K562 (cell line): ENCODE results near the gene SLC16A5. TPM values are rescaled to one million over a fixed set of nuclear protein-coding genes. Genes with fewer than 3 reads are reported as not detected.

Source experiments
- CREB1 ChIP-seq, 2 experiments: sonication (generic) in 1 of 2; formaldehyde crosslinking in 1 of 2; IDR thresholded peaks; 2 replicates each; pipeline versions ENCODE4 v1.6.1 to v1.8.0; 2012 to 2022; ENCODE audit warnings: inconsistent platforms in 1 of 2, mild to moderate bottlenecking in 1 of 2, missing genetic modification reagents in 1 of 2, moderate library complexity in 1 of 2
- GABPA ChIP-seq: fragments of 200-800 bp; sonication (Bioruptor generic); conservative IDR thresholded peaks from 2 replicates; pipeline ENCODE4 v1.6.1; 2016; ENCODE audit warnings: low read depth, missing genetic modification characterization, missing compliant biosample characterization
- RNF2 ChIP-seq: sonication (generic); IDR thresholded peaks from 2 replicates; pipeline ENCODE4 v1.6.1; 2016
- SIN3A ChIP-seq, 2 experiments: fragments of 150-350 bp in 1 of 2; IDR thresholded peaks; 2 replicates each; pipeline ENCODE4 v1.6.1; 2011 to 2016; ENCODE audit warnings: borderline replicate concordance in 2 of 2, low read depth in 2 of 2, low read length in 2 of 2, mild to moderate bottlenecking in 2 of 2, moderate library complexity in 2 of 2; ENCODE audit not compliant: control insufficient read depth in 1 of 2
- polyA plus RNA-seq, 8 experiments: library from polyadenylated mRNA; depleted of rRNA in 4 of 8; stranded (reverse) in 5 of 8; unstranded in 3 of 8; fragments of >200 nt; fragmentation: Nextera tagmentation in 2 of 8; fragmentation: Illumina TruSeq in 1 of 8; extraction: Ambion mirVana in 2 of 8; extraction: Trizol in 1 of 8; gene quantifications; 2 replicates each; pipeline versions ENCODE4 v1.2.1 to v1.2.3, GENCODE V29; 2011 to 2014; ENCODE audit warnings: inconsistent platforms in 1 of 8, missing spikeins in 1 of 8
- total RNA-seq, 7 experiments: library from RNA; depleted of rRNA in 6 of 7; stranded (reverse); fragments of >200 nt in 6 of 7; fragmentation: Illumina TruSeq in 2 of 7; extraction: Trizol in 2 of 7; gene quantifications; 2 replicates each; pipeline versions ENCODE4 v1.2.1 to v1.2.3, GENCODE V29; 2011 to 2021; ENCODE audit warnings: low replicate concordance in 1 of 7
- TF ChIP-seq, protein P1 (sequence below), 2 experiments: fragments of 450-650 bp in 1 of 2; sonication (generic) in 1 of 2; formaldehyde crosslinking in 1 of 2; IDR thresholded peaks; 2 replicates each; pipeline versions ENCODE4 v1.7.1 to v1.9.0; 2016 to 2022; ENCODE audit warnings: inconsistent platforms in 1 of 2, mild to moderate bottlenecking in 1 of 2, missing genetic modification reagents in 1 of 2

SLC16A5 gene
- total and polyA plus RNA-seq, 9 of the 15 experiments (the other 6 are each of a cell fraction or from before 2014, with no cell fraction given) = 0.06 to 2.6 (median 0.91) TPM

DNA sequence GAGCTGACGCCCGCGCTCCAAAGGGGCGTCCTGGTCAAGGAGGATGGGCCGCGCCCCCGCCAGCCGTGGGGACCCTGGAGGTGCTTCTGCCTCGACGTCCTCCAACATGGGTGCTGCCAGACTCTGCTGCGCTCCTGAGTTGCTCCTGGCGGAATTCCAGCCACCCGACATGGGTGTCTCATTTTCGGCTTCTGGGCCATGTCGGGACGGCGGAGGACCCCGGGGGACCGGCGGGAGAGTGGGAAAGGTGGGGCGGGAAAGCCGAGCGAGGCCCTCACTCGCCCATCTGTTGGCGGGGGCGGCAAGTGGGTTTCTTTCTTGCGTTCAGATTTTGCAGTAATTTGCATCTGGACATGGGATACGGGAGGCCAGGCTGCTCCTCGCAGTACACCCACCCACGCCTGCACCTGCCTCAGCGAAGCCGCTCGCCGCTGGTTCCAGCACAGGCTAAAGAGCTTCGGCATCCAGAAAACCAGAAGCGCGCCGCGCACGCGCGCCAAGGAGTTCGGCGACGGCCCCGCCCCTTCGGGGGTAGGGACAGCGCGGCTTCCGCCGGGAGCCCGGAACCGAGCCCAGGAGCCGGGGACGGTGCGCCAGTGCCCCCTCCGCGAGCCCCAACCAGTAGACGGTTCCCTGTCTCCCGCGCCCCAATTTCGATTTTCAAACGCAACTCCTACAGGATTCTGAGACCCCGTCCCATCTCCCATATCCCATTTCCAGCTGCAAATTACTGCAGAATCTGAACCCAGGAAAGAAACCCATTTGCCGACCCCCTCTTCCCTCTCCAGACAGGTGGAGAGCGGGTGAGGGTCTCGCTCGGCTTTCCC lies 21.9 kb downstream of the SLC16A5 start, which contains the start of gene ARMC7 (continued):
- TF ChIP-seq, protein P1, sequence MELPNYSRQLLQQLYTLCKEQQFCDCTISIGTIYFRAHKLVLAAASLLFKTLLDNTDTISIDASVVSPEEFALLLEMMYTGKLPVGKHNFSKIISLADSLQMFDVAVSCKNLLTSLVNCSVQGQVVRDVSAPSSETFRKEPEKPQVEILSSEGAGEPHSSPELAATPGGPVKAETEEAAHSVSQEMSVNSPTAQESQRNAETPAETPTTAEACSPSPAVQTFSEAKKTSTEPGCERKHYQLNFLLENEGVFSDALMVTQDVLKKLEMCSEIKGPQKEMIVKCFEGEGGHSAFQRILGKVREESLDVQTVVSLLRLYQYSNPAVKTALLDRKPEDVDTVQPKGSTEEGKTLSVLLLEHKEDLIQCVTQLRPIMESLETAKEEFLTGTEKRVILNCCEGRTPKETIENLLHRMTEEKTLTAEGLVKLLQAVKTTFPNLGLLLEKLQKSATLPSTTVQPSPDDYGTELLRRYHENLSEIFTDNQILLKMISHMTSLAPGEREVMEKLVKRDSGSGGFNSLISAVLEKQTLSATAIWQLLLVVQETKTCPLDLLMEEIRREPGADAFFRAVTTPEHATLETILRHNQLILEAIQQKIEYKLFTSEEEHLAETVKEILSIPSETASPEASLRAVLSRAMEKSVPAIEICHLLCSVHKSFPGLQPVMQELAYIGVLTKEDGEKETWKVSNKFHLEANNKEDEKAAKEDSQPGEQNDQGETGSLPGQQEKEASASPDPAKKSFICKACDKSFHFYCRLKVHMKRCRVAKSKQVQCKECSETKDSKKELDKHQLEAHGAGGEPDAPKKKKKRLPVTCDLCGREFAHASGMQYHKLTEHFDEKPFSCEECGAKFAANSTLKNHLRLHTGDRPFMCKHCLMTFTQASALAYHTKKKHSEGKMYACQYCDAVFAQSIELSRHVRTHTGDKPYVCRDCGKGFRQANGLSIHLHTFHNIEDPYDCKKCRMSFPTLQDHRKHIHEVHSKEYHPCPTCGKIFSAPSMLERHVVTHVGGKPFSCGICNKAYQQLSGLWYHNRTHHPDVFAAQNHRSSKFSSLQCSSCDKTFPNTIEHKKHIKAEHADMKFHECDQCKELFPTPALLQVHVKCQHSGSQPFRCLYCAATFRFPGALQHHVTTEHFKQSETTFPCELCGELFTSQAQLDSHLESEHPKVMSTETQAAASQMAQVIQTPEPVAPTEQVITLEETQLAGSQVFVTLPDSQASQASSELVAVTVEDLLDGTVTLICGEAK (IDR thresholded peaks at IDR 0.05) = peak; percentile 85
- TF ChIP-seq, protein P1 (CRISPR knock-in tag; IDR thresholded peaks at IDR 0.05) = no peak
- peak; percentile 90 for TF ChIP-seq GABPA (tag)
- no peak for TF ChIP-seq CREB1 (IDR thresholded peaks at IDR 0.05)
- TF ChIP-seq CREB1 (CRISPR knock-in tag; IDR thresholded peaks at IDR 0.05) = 0 out of 2 replicates have a peak, but pooled peaks have one; percentile 33
- 0 out of 2 replicates have a peak, but pooled peaks have one; percentile 29 for TF ChIP-seq RNF2
- peak in 1 of 2 experiments; percentile 38; a peak in 1 of 4 replicates for TF ChIP-seq SIN3A (IDR thresholded peaks at IDR 0.05; ENCODE audit: borderline replicate concordance in 2 of 2, control insufficient read depth in 1 of 2, low read depth in 2 of 2, low read length in 2 of 2)
